HEK293 (cell line): Measurements from ENCODE around the gene COL8A1.

Source experiments
- CTCF ChIA-PET: fragments of 350-600 bp; formaldehyde crosslinking; extraction: SDS; loops from one replicate; lab custom pipeline; 2021; ENCODE audit warnings: antibody characterized with exemption; lab: Yijun Ruan, JAX
- POLR2A ChIA-PET: fragments of 300-600 bp; formaldehyde crosslinking; extraction: SDS; loops from one replicate; lab custom pipeline; 2020; ENCODE audit warnings: antibody characterized with exemption, inconsistent platforms; lab: Yijun Ruan, JAX
- H3K27ac ChIP-seq: fragments of 200-500 bp; sonication (Bioruptor generic); 2 replicates; pipeline ENCODE4 v1.5.1; 2014; ENCODE audit warnings: low read depth, low read length, control low read depth, inconsistent platforms; ENCODE audit errors: extremely low read depth
- H3K36me3 ChIP-seq, 2 experiments: fragments of 200-500 bp in 1 of 2; sonication (Bioruptor generic) in 1 of 2; 1 replicate in 1 of 2; 2 replicates in 1 of 2; pipeline ENCODE4 v1.5.1; 2014 to 2017; ENCODE audit warnings: inconsistent platforms in 2 of 2, low read length in 2 of 2; ENCODE audit not compliant: control insufficient read depth in 2 of 2, insufficient read depth in 1 of 2
- H3K4me1 ChIP-seq: fragments of 200-500 bp; sonication (Bioruptor generic); 2 replicates; pipeline ENCODE4 v1.5.1; 2014; ENCODE audit warnings: mild to moderate bottlenecking, low read length, inconsistent platforms; ENCODE audit not compliant: control insufficient read depth, insufficient read depth
- H3K4me3 ChIP-seq: 2 replicates; pipeline ENCODE4 v1.5.1; 2011; ENCODE audit warnings: low read depth, mild to moderate bottlenecking, control low read depth, low read length, moderate library complexity
- H3K9me3 ChIP-seq: fragments of 200-500 bp; sonication (Bioruptor generic); 2 replicates; pipeline ENCODE4 v1.5.1; 2014; ENCODE audit warnings: low read depth, low read length, inconsistent platforms; ENCODE audit not compliant: control insufficient read depth, insufficient read depth
- FEZF1 ChIP-seq: fragments of 450-650 bp; formaldehyde crosslinking; IDR thresholded peaks from 2 replicates; pipeline ENCODE4 v1.5.1; 2016; ENCODE audit warnings: missing biosample characterization, missing genetic modification characterization
- GLIS2 ChIP-seq: fragments of 450-650 bp; formaldehyde crosslinking; IDR thresholded peaks from 2 replicates; pipeline ENCODE4 v1.5.1; 2016; ENCODE audit warnings: missing biosample characterization, missing genetic modification characterization
- HOXD13 ChIP-seq: sonication (generic); formaldehyde crosslinking; IDR thresholded peaks from 2 replicates; pipeline ENCODE4 v1.8.0; 2022; ENCODE audit warnings: missing genetic modification reagents, borderline replicate concordance
- KLF7 ChIP-seq: fragments of 450-650 bp; formaldehyde crosslinking; IDR thresholded peaks from 2 replicates; pipeline ENCODE4 v1.5.1; 2016; ENCODE audit warnings: missing biosample characterization, missing genetic modification characterization, borderline replicate concordance
- MYNN ChIP-seq: fragments of 450-650 bp; formaldehyde crosslinking; IDR thresholded peaks from 2 replicates; pipeline ENCODE4 v1.5.1; 2016; ENCODE audit warnings: missing biosample characterization, missing genetic modification characterization, borderline replicate concordance
- OVOL3 ChIP-seq: fragments of 450-650 bp; formaldehyde crosslinking; IDR thresholded peaks from 2 replicates; pipeline ENCODE4 v1.5.1; 2016; ENCODE audit warnings: missing biosample characterization, missing genetic modification characterization
- SP2 ChIP-seq: fragments of 450-650 bp; formaldehyde crosslinking; IDR thresholded peaks from 2 replicates; pipeline ENCODE4 v1.5.1; 2016; ENCODE audit warnings: missing biosample characterization, missing genetic modification characterization
- ZBTB20 ChIP-seq: fragments of 450-650 bp; formaldehyde crosslinking; IDR thresholded peaks from 2 replicates; pipeline ENCODE4 v1.5.1; 2016; ENCODE audit warnings: missing biosample characterization, missing genetic modification characterization
- ZBTB8A ChIP-seq: fragments of 450-650 bp; formaldehyde crosslinking; IDR thresholded peaks from 2 replicates; pipeline ENCODE4 v1.5.1; 2016; ENCODE audit warnings: missing biosample characterization, missing genetic modification characterization
- ZFP41 ChIP-seq: fragments of 450-650 bp; formaldehyde crosslinking; IDR thresholded peaks from 2 replicates; pipeline ENCODE4 v1.5.1; 2016; ENCODE audit warnings: missing biosample characterization, missing genetic modification characterization, borderline replicate concordance
- ZFP69B ChIP-seq: fragments of 450-650 bp; formaldehyde crosslinking; IDR thresholded peaks from 2 replicates; pipeline ENCODE4 v1.5.1; 2016; ENCODE audit warnings: missing biosample characterization, missing genetic modification characterization
- ZNF112 ChIP-seq: fragments of 450-650 bp; formaldehyde crosslinking; IDR thresholded peaks from 2 replicates; pipeline ENCODE4 v1.5.0; 2017; ENCODE audit warnings: missing biosample characterization, missing genetic modification characterization
- ZNF121 ChIP-seq: fragments of 450-650 bp; formaldehyde crosslinking; IDR thresholded peaks from 2 replicates; pipeline ENCODE4 v1.5.1; 2016; ENCODE audit warnings: missing biosample characterization, missing genetic modification characterization
- ZNF24 ChIP-seq: fragments of 450-650 bp; formaldehyde crosslinking; IDR thresholded peaks from 2 replicates; pipeline ENCODE4 v1.5.1; 2016; ENCODE audit warnings: missing biosample characterization, missing genetic modification characterization
- ZNF335 ChIP-seq: fragments of 450-650 bp; formaldehyde crosslinking; conservative IDR thresholded peaks from 2 replicates; pipeline ENCODE4 v1.5.1; 2016; ENCODE audit warnings: missing biosample characterization, missing genetic modification characterization
- ZNF48 ChIP-seq: fragments of 450-650 bp; formaldehyde crosslinking; IDR thresholded peaks from 2 replicates; pipeline ENCODE4 v1.5.1; 2016; ENCODE audit warnings: missing biosample characterization, missing genetic modification characterization
- ZNF521 ChIP-seq: fragments of 450-650 bp; formaldehyde crosslinking; IDR thresholded peaks from 2 replicates; pipeline ENCODE4 v1.5.1; 2017; ENCODE audit warnings: missing biosample characterization, mild to moderate bottlenecking, missing genetic modification characterization
- ZNF555 ChIP-seq: fragments of 450-650 bp; formaldehyde crosslinking; conservative IDR thresholded peaks from 2 replicates; pipeline ENCODE4 v1.5.1; 2017; ENCODE audit warnings: missing biosample characterization, mild to moderate bottlenecking, missing genetic modification characterization, inconsistent platforms
- ZNF571 ChIP-seq: fragments of 450-650 bp; formaldehyde crosslinking; IDR thresholded peaks from 2 replicates; pipeline ENCODE4 v1.5.0; 2017; ENCODE audit warnings: missing biosample characterization, missing genetic modification characterization
- ZNF624 ChIP-seq: fragments of 450-650 bp; formaldehyde crosslinking; IDR thresholded peaks from 2 replicates; pipeline ENCODE4 v1.5.1; 2017; ENCODE audit warnings: missing biosample characterization, missing genetic modification characterization
- ZNF626 ChIP-seq: fragments of 450-650 bp; sonication (Bioruptor Pico); formaldehyde crosslinking; IDR thresholded peaks from 2 replicates; pipeline ENCODE4 v1.5.1; 2018; ENCODE audit warnings: missing biosample characterization, missing genetic modification characterization, inconsistent platforms
- ZNF677 ChIP-seq: fragments of 450-650 bp; IDR thresholded peaks from 2 replicates; pipeline ENCODE4 v1.5.0; 2018; ENCODE audit warnings: missing biosample characterization, mild to moderate bottlenecking, missing genetic modification characterization, moderate library complexity
- ZNF792 ChIP-seq: fragments of 450-650 bp; formaldehyde crosslinking; IDR thresholded peaks from 2 replicates; pipeline ENCODE4 v1.5.1; 2016; ENCODE audit warnings: missing biosample characterization, missing genetic modification characterization
- ZSCAN16 ChIP-seq: fragments of 450-650 bp; formaldehyde crosslinking; IDR thresholded peaks from 2 replicates; pipeline ENCODE4 v1.5.1; 2016; ENCODE audit warnings: missing biosample characterization, missing genetic modification characterization
- TF ChIP-seq, protein P1 (sequence below): fragments of 450-650 bp; formaldehyde crosslinking; IDR thresholded peaks from 2 replicates; pipeline ENCODE4 v1.5.1; 2017; ENCODE audit warnings: missing biosample characterization, missing genetic modification characterization
- TF ChIP-seq, protein P2 (sequence below): IDR thresholded peaks from 2 replicates; pipeline ENCODE4 v1.6.1; 2011; ENCODE audit warnings: mild to moderate bottlenecking, low read depth, low read length, borderline replicate concordance
- TF ChIP-seq, protein P3 (sequence below): fragments of 450-650 bp; formaldehyde crosslinking; IDR thresholded peaks from 2 replicates; pipeline ENCODE4 v1.5.1; 2016; ENCODE audit warnings: missing biosample characterization, missing genetic modification characterization
- TF ChIP-seq, protein P4 (sequence below): fragments of 450-650 bp; formaldehyde crosslinking; IDR thresholded peaks from 2 replicates; pipeline ENCODE4 v1.5.1; 2016; ENCODE audit warnings: missing biosample characterization, missing genetic modification characterization
- TF ChIP-seq, protein P5 (sequence below): fragments of 450-650 bp; formaldehyde crosslinking; IDR thresholded peaks from 2 replicates; pipeline ENCODE4 v1.5.1; 2016; ENCODE audit warnings: missing biosample characterization, missing genetic modification characterization

The COL8A1 gene

DNA sequence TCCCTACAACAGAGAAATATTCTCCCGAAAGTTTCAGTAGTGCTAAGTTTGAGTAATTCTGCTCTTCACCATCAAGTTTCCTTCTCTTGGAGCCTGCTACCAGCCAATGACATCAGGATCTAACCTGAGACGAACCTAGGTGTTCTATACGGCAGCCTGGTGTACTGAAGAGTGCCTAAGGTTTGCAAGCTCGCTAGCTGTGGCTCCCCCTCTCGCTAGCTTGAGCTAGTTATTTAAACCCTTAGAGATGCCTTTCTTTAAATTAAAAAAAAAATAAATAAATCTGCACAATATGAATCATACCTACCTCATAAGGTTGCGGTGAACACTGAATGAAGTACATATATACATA is 1.4 kb upstream of the COL8A1 start (continued):
- TF ChIP-seq ZNF335 (tag by site-specific recombination): peak; percentile 5; the same call in 1 of the 2 replicates
- TF ChIP-seq, all 188 proteins: peak for 1

DNA sequence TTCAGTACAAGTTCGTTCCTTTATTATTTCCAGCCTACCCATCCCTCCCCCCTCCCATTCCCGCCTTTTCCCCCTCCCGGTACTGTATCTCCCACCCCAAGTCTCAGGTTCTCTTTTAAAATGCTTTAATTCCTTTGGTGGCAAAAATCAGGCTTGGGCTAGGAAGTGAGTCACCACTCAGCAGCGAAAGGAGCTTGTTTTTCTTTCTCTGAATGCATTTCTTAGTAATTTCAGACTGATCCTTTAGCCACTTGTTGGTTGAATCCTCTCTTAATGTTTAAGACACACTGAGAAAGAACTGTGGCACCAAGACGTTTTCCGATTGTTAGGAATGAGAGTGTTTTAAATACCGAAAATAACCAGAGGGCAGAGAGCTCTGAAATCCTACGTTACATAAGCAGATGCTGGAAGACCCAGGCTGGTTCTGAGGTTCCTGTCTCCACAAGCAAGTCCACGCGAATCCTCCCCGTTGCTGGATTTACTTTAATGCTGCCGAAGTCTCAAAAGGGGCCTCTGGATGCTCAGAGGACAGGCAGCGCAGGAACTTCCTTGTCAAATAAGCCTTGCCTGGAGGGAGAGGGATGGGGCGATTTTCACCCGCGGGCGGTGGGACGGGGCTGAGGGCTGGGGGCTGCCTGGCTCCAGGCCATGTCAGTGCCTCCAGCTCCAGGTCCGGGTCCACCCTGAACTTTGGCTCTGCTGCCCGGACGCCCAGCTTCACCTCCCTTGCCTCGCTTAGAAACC is 854 bp upstream of the COL8A1 start:
- CTCF ChIA-PET: interaction anchor here (0.6 to 1.0 kb wide), 2 partner anchors 49 to 1878 kb away, joined by 3 to 4 read pairs; no protein-coding TSS in a partner anchor
- Histone ChIP-seq H3K4me3 (peak overlapping the region; percentile 53), H3K36me3 (no peaks in the 10 kb centered on the region), H3K4me1 (no peaks in the 10 kb centered on the region), H3K27ac (no peak overlapping the region; the same call in 1 of the 2 replicates), H3K9me3 (no peaks in the 10 kb centered on the region)
- POLR2A ChIA-PET: no interaction called here
- TF ChIP-seq SP2 (0 out of 2 replicates have a peak, but pooled peaks have one; percentile 8), ZSCAN16 (tag by site-specific recombination) (no peak), GLIS2 (tag by site-specific recombination) (no peak), ZNF677 (no peak), ZNF626 (tag by site-specific recombination) (no peak), ZFP41 (no peak), ZNF571 (no peak), KLF7 (tag by site-specific recombination) (no peak), ZBTB20 (tag by site-specific recombination) (no peak), ZNF521 (tag by site-specific recombination) (no peak), ZFP69B (tag by site-specific recombination) (no peak), ZNF624 (tag by site-specific recombination) (no peak), MYNN (tag by site-specific recombination) (no peak), ZNF24 (tag by site-specific recombination) (no peak), ZNF792 (tag by site-specific recombination) (no peak), ZNF335 (tag by site-specific recombination) (peak; percentile 64; the same call in 1 of the 2 replicates), OVOL3 (tag by site-specific recombination) (no peak), HOXD13 (CRISPR knock-in tag) (no peak), ZNF48 (no peak), ZBTB8A (tag by site-specific recombination) (no peak), ZNF121 (tag by site-specific recombination) (no peak), ZNF555 (no peak), ZNF112 (tag by site-specific recombination) (no peak), FEZF1 (tag by site-specific recombination) (0 out of 2 replicates have a peak, but pooled peaks have one; percentile 41)
- TF ChIP-seq, protein P1, sequence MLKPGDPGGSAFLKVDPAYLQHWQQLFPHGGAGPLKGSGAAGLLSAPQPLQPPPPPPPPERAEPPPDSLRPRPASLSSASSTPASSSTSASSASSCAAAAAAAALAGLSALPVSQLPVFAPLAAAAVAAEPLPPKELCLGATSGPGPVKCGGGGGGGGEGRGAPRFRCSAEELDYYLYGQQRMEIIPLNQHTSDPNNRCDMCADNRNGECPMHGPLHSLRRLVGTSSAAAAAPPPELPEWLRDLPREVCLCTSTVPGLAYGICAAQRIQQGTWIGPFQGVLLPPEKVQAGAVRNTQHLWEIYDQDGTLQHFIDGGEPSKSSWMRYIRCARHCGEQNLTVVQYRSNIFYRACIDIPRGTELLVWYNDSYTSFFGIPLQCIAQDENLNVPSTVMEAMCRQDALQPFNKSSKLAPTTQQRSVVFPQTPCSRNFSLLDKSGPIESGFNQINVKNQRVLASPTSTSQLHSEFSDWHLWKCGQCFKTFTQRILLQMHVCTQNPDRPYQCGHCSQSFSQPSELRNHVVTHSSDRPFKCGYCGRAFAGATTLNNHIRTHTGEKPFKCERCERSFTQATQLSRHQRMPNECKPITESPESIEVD (tag by site-specific recombination): no peak
- TF ChIP-seq, protein P2, sequence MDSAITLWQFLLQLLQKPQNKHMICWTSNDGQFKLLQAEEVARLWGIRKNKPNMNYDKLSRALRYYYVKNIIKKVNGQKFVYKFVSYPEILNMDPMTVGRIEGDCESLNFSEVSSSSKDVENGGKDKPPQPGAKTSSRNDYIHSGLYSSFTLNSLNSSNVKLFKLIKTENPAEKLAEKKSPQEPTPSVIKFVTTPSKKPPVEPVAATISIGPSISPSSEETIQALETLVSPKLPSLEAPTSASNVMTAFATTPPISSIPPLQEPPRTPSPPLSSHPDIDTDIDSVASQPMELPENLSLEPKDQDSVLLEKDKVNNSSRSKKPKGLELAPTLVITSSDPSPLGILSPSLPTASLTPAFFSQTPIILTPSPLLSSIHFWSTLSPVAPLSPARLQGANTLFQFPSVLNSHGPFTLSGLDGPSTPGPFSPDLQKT: no peak
- TF ChIP-seq, protein P3, sequence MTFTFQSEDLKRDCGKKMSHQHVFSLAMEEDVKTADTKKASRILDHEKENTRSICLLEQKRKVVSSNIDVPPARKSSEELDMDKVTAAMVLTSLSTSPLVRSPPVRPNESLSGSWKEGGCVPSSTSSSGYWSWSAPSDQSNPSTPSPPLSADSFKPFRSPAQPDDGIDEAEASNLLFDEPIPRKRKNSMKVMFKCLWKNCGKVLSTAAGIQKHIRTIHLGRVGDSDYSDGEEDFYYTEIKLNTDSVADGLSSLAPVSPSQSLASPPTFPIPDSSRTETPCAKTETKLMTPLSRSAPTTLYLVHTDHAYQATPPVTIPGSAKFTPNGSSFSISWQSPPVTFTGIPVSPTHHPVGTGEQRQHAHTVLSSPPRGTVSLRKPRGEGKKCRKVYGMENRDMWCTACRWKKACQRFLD (tag by site-specific recombination): no peak
- TF ChIP-seq, protein P4, sequence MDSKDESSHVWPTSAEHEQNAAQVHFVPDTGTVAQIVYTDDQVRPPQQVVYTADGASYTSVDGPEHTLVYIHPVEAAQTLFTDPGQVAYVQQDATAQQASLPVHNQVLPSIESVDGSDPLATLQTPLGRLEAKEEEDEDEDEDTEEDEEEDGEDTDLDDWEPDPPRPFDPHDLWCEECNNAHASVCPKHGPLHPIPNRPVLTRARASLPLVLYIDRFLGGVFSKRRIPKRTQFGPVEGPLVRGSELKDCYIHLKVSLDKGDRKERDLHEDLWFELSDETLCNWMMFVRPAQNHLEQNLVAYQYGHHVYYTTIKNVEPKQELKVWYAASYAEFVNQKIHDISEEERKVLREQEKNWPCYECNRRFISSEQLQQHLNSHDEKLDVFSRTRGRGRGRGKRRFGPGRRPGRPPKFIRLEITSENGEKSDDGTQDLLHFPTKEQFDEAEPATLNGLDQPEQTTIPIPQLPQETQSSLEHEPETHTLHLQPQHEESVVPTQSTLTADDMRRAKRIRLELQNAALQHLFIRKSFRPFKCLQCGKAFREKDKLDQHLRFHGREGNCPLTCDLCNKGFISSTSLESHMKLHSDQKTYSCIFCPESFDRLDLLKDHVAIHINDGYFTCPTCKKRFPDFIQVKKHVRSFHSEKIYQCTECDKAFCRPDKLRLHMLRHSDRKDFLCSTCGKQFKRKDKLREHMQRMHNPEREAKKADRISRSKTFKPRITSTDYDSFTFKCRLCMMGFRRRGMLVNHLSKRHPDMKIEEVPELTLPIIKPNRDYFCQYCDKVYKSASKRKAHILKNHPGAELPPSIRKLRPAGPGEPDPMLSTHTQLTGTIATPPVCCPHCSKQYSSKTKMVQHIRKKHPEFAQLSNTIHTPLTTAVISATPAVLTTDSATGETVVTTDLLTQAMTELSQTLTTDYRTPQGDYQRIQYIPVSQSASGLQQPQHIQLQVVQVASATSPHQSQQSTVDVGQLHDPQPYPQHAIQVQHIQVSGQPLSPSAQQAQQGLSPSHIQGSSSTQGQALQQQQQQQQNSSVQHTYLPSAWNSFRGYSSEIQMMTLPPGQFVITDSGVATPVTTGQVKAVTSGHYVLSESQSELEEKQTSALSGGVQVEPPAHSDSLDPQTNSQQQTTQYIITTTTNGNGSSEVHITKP: peak; percentile 35; the same call in 1 of the 2 replicates
- TF ChIP-seq, protein P5, sequence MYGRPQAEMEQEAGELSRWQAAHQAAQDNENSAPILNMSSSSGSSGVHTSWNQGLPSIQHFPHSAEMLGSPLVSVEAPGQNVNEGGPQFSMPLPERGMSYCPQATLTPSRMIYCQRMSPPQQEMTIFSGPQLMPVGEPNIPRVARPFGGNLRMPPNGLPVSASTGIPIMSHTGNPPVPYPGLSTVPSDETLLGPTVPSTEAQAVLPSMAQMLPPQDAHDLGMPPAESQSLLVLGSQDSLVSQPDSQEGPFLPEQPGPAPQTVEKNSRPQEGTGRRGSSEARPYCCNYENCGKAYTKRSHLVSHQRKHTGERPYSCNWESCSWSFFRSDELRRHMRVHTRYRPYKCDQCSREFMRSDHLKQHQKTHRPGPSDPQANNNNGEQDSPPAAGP (tag by site-specific recombination): no peak
